Spleen (tissue), 11 donors: ENCODE measurements around the gene COL1A1. TPM values are rescaled to one million over a fixed set of nuclear protein-coding genes. Genes with fewer than 3 reads are reported as not detected.

Source experiments
- DNase-seq: peaks from one replicate; pipeline ENCODE4 v3.0.0-alpha.2; 2020
- H3K27ac ChIP-seq, 8 donors: fragments of 200-600 bp; sonication (generic) in 7 of 8; 1 replicate in 4 of 8; 2 replicates in 4 of 8; pipeline versions ENCODE4 v1.5.0 to v1.8.0; 2016 to 2021; ENCODE audit warnings: inconsistent platforms in 4 of 8, mild to moderate bottlenecking in 4 of 8, moderate library complexity in 1 of 8
- H3K27me3 ChIP-seq, 7 donors: fragments of 200-600 bp; sonication (generic) in 6 of 7; replicated peaks in 1 of 7; 1 replicate in 4 of 7; 2 replicates in 3 of 7; pipeline versions ENCODE4 v1.5.0 to v1.8.0; 2016 to 2021; ENCODE audit warnings: inconsistent platforms in 3 of 7, mild to moderate bottlenecking in 1 of 7
- H3K36me3 ChIP-seq, 6 donors: fragments of 200-600 bp; sonication (generic) in 5 of 6; 1 replicate in 4 of 6; 2 replicates in 2 of 6; pipeline versions ENCODE4 v1.5.0 to v1.8.0; 2016 to 2021; ENCODE audit warnings: inconsistent platforms in 2 of 6
- H3K4me1 ChIP-seq, 6 donors: fragments of 200-600 bp; sonication (generic) in 5 of 6; 1 replicate in 3 of 6; 2 replicates in 3 of 6; pipeline versions ENCODE4 v1.5.0 to v1.8.0; 2016 to 2021; ENCODE audit warnings: inconsistent platforms in 3 of 6
- H3K4me3 ChIP-seq, 8 donors: fragments of 200-600 bp; sonication (generic) in 7 of 8; 1 replicate in 4 of 8; 2 replicates in 4 of 8; pipeline versions ENCODE4 v1.5.0 to v1.8.0; 2016 to 2021; ENCODE audit warnings: inconsistent platforms in 4 of 8, mild to moderate bottlenecking in 4 of 8, moderate library complexity in 2 of 8
- H3K9me3 ChIP-seq, 8 donors: fragments of 200-600 bp; sonication (generic) in 7 of 8; 1 replicate in 4 of 8; 2 replicates in 4 of 8; pipeline versions ENCODE4 v1.5.0 to v1.8.0; 2016 to 2021; ENCODE audit warnings: inconsistent platforms in 4 of 8
- CTCF ChIP-seq, 11 experiments: fragments of 200-600 bp in 7 of 11; fragments of 450-650 bp in 4 of 11; sonication (generic) in 4 of 11; IDR thresholded peaks in 8 of 11; conservative IDR thresholded peaks in 3 of 11; 1 replicate in 7 of 11; 2 replicates in 4 of 11; pipeline versions ENCODE4 v1.4.0 to v1.8.0; 2016 to 2021; ENCODE audit warnings: antibody characterized with exemption in 11 of 11, inconsistent platforms in 4 of 11, mild to moderate bottlenecking in 1 of 11
- POLR2A ChIP-seq, 3 donors: fragments of 450-650 bp; IDR thresholded peaks; one replicate each; pipeline ENCODE4 v1.5.1; 2017; ENCODE audit warnings: antibody characterized with exemption in 3 of 3, mild to moderate bottlenecking in 1 of 3
- POLR2AphosphoS5 ChIP-seq, 3 donors: sonication (generic); formaldehyde crosslinking; IDR thresholded peaks; one replicate each; pipeline ENCODE4 v1.5.1; 2017; ENCODE audit warnings: antibody characterized with exemption in 3 of 3
- WGBS, 5 donors: extraction: QIAGEN DNeasy Blood & Tissue Kit in 3 of 5; methylation state at CpG; one replicate each; pipeline versions ENCODE4 v1.1.5 to v1.1.7; 2013 to 2018; 5-methylcytosine and 5-hydroxymethylcytosine counted together
- intact Hi-C: fragments of 100-400 bp; cut with DNase I; formaldehyde crosslinking; loops from one replicate; pipeline ENCODE4 v1.15.0; 2023; ENCODE audit warnings: low total_unique reads
- polyA plus RNA-seq, 3 donors: library from polyadenylated mRNA; stranded (reverse); fragments of 200-250 nt; gene quantifications; one replicate each; pipeline ENCODE4 v1.2.1, GENCODE V29; 2013
- total RNA-seq, 7 donors: library from RNA; depleted of rRNA in 3 of 7; stranded (reverse); fragments of >200 nt in 3 of 7; fragmentation: NEBNext Ultra II Directional in 4 of 7; extraction: Animal tissue kit (Norgen Biotek cat#: 25700) in 4 of 7; gene quantifications; one replicate each; pipeline versions ENCODE4 v1.1.0 to v1.2.1, GENCODE V29; 2016 to 2021
- donor health status: healthy with polysubstance abuse.
- donor health status: DM: no; HTN: no; CAD: no; lungs with moderate emphysema.
- donor health status: DM: no; HTN: no; CAD: no.
- donor health status: Bipolar disorder and iron deficiency.
- donor health status: healthy.
- donor health status: DM: no; HTN: no; CAD: no.
- donor health status: DM: yes; HTN: yes; CAD: no.

Gene COL1A1
- total and polyA plus RNA-seq, 10 donors = 7.1 to 458 (median 46.9) TPM

- H3K27me3 ChIP-seq = peaks cover 0 to 62% (median 4%) of the 10 kb centered on the region in 7 donors
- intact Hi-C loops = no loop called here
- no peak for TF ChIP-seq POLR2AphosphoS5 (IDR thresholded peaks at IDR 0.05)
- no peak for TF ChIP-seq POLR2A (IDR thresholded peaks at IDR 0.05)
- TF ChIP-seq CTCF (IDR thresholded peaks at IDR 0.05 in 8 of 11, conservative IDR thresholded peaks at IDR 0.05 in 3 of 11) = no peak
- H3K36me3 ChIP-seq = no peaks in the 10 kb centered on the region
- peaks cover 0 to 63% (median 15%) of the 10 kb centered on the region in 6 donors for H3K4me1 ChIP-seq
- H3K27ac ChIP-seq = peak overlapping the region in 4 of 8 donors; percentile 71 to 78 (median 74)
- WGBS, 5 donors = 51 to 79% (median 74%) methylated on average over 9 of the region's 9 CpGs
- no peaks in the 10 kb centered on the region for H3K9me3 ChIP-seq
- no peak for DNase-seq
- H3K4me3 ChIP-seq = no peak overlapping the region
Observed at GRCh38 chr17:50211249-50212120, 10.1 kb upstream of the COL1A1 start.

GRCh38 chr17:50210240-50211225 lies 9.1 kb upstream of the COL1A1 start:
- WGBS, 5 donors = 39 to 57% (median 52%) methylated on average over 25 to 26 of the region's 26 CpGs
- intact Hi-C loops = no loop called here
- Histone ChIP-seq H3K4me3 (no peak overlapping the region), H3K27ac (peak overlapping the region in 7 of 8 donors; percentile 54 to 78 (median 72)), H3K4me1 (peaks cover 0 to 70% (median 15%) of the 10 kb centered on the region in 6 donors), H3K9me3 (no peaks in the 10 kb centered on the region), H3K27me3 (peaks cover 0 to 71% (median 4%) of the 10 kb centered on the region in 7 donors), H3K36me3 (no peaks in the 10 kb centered on the region)
- no peak for DNase-seq
- TF ChIP-seq POLR2AphosphoS5 (IDR thresholded peaks at IDR 0.05) = peak; percentile 61 to 79 (median 66)
- TF ChIP-seq POLR2A (IDR thresholded peaks at IDR 0.05) = no peak
- no peak for TF ChIP-seq CTCF (IDR thresholded peaks at IDR 0.05 in 8 of 11, conservative IDR thresholded peaks at IDR 0.05 in 3 of 11)

- DNase-seq = no peak
- Histone ChIP-seq H3K27me3 (peaks cover 0 to 79% (median 4%) of the 10 kb centered on the region in 7 donors), H3K27ac (peak overlapping the region in 7 of 8 donors; percentile 54 to 78 (median 72)), H3K4me1 (peaks cover 0 to 74% (median 15%) of the 10 kb centered on the region in 6 donors), H3K9me3 (no peaks in the 10 kb centered on the region), H3K4me3 (no peak overlapping the region), H3K36me3 (no peaks in the 10 kb centered on the region)
- WGBS, 5 donors = 62 to 81% (median 66%) methylated on average over 14 to 16 of the region's 16 CpGs
- TF ChIP-seq CTCF (IDR thresholded peaks at IDR 0.05 in 8 of 11, conservative IDR thresholded peaks at IDR 0.05 in 3 of 11) = no peak
- peak; percentile 83 to 85 (median 84) for TF ChIP-seq POLR2AphosphoS5 (IDR thresholded peaks at IDR 0.05)
- intact Hi-C loops = no loop called here
Observed at GRCh38 chr17:50209472-50210239, 8.2 kb upstream of the COL1A1 start.
